ENCODE results near the gene S100A5. TPM values are rescaled to one million over a fixed set of nuclear protein-coding genes. Genes with fewer than 3 reads are reported as not detected.
A peak's percentile ranks its signal among the peaks of the same experiment; 100 is the strongest.

Gene S100A5
- total and polyA plus RNA-seq, 2 of the 8 experiments (the other 6 are each of a cell fraction or from before 2014, with no cell fraction given): not detected

DNA sequence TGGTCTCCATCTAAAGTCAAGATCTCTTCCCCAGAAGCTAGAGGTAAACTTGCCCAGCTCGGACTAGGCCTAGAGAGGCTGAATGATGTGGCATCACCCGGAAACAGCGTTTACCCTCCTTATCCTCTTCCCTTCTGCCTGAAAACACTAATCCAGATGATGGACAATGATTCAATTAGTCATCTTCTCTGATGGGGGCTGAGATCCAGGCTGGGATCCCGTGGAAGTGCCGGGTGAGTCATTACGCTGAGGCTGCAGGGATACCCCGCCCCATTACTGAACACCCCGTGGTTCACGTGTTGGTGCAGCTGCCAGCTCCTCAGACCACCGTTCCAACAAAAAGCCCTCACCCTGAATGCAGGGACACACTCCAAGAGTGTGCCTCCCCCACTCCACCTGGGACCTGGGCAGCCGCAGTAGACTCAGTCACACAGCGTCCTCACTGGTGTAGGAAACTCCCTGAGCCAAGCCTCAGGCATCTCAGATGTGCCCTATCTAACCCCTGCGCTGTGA lies 7.0 kb downstream of the S100A5 start:
- Histone ChIP-seq H2AK5ac (ENCODE audit: low read depth, low read length) (peak overlapping the region; percentile 3; the same call in 1 of the 2 replicates), H4K8ac (ENCODE audit: extremely low read depth, insufficient read depth, low read length) (no peak overlapping the region), H3K9me3 (ENCODE audit: insufficient read depth in 2 of 2, low read depth in 1 of 2, low read length in 1 of 2) (no peaks in the 10 kb centered on the region), H2BK120ac (replicated peaks; ENCODE audit: low read depth, low read length) (no peak overlapping the region), H3K79me1 (ENCODE audit: low read depth, low read length) (no peaks in the 10 kb centered on the region), H3K27me3 (replicated peaks in 1 of 4; ENCODE audit: control insufficient read depth in 3 of 4, extremely low read depth in 1 of 4, insufficient read depth in 3 of 4, low read length in 3 of 4) (peaks cover 0 to 19% (median 6%) of the 10 kb centered on the region in 4 experiments; a peak in 5 of 7 replicates), H3K27ac (ENCODE audit: low read depth, low read length) (no peak overlapping the region), H3K23me2 (ENCODE audit: low read depth, low read length) (peaks cover 2% of the 10 kb centered on the region), H2BK20ac (ENCODE audit: low read length) (peak overlapping the region; percentile 23; the same call in 1 of the 2 replicates), H3K18ac (ENCODE audit: extremely low read depth, low read length) (peak overlapping the region; percentile 17; the same call in 1 of the 2 replicates), H3K36me3 (ENCODE audit: control insufficient read depth in 2 of 4, insufficient read depth in 4 of 4, low read length in 3 of 4) (no peaks in the 10 kb centered on the region), H3K4me2 (ENCODE audit: insufficient read depth in 1 of 2, low read depth in 2 of 2, low read length in 2 of 2) (peak overlapping the region; percentile 60 to 69), H2AFZ (ENCODE audit: low read length) (no peak overlapping the region), H3K79me2 (ENCODE audit: control insufficient read depth in 1 of 2, insufficient read depth in 2 of 2, low read length in 2 of 2) (no peaks in the 10 kb centered on the region), H4K20me1 (replicated peaks in 1 of 2; ENCODE audit: control insufficient read depth in 1 of 2, insufficient read depth in 2 of 2, low read length in 2 of 2) (no peaks in the 10 kb centered on the region), H4K91ac (replicated peaks; ENCODE audit: insufficient read length, low read length) (peak overlapping the region; percentile 32), H3K56ac (replicated peaks; ENCODE audit: insufficient read length, low read depth, low read length) (no peak overlapping the region), H3K4ac (replicated peaks; ENCODE audit: insufficient read length, low read depth, low read length) (no peak overlapping the region), H3K4me1 (replicated peaks in 1 of 4; ENCODE audit: control insufficient read depth in 3 of 4, insufficient read depth in 4 of 4, low read length in 3 of 4) (peaks cover 15 to 38% (median 24%) of the 10 kb centered on the region in 4 experiments), H2BK5ac (ENCODE audit: low read depth, low read length) (no peak overlapping the region), H4K5ac (ENCODE audit: insufficient read length, low read depth, low read length) (no peak overlapping the region), H3K4me3 (ENCODE audit: extremely low read depth in 1 of 4, insufficient read depth in 2 of 4, low read depth in 3 of 4, low read length in 4 of 4) (peak overlapping the region in 3 of 4 experiments; percentile 3 to 54 (median 9); a peak in 3 of 8 replicates), H2BK15ac (ENCODE audit: low read length) (no peak overlapping the region), H3K23ac (ENCODE audit: insufficient read length) (no peak overlapping the region), H3K9ac (replicated peaks in 1 of 4; ENCODE audit: extremely low read depth in 1 of 4, low read depth in 3 of 4, low read length in 3 of 4) (no peak overlapping the region), H2BK12ac (ENCODE audit: low read depth, low read length) (peak overlapping the region; percentile 22; the same call in 1 of the 2 replicates), H3K14ac (ENCODE audit: insufficient read length) (no peak overlapping the region)
- POLR2A ChIA-PET (ENCODE audit: partially characterized antibody): interaction anchor here (0.8 to 3.3 kb wide), 14 partner anchors 11 to 129 kb away, joined by 3 to 17 read pairs (median 5); partner anchors contain the start of genes CHTOP, S100A13 and S100A3
- 81% methylated on average over 13 of the region's 13 CpGs; no CpG with 5 or more reads in 1 of the 2 experiments for WGBS, 2 experiments (ENCODE audit: extremely low coverage in 1 of 2, insufficient coverage in 1 of 2, insufficient read length in 1 of 2, insufficient replicate concordance in 2 of 2, low coverage in 1 of 2, low lambda C conversion rate in 2 of 2, missing lambda C conversion rate in 1 of 2)
- no peak for DNase-seq (ENCODE audit: low read depth in 1 of 2, low spot score in 2 of 2)
- no peak for FAIRE-seq
- CTCF ChIA-PET (ENCODE audit: partially characterized antibody): interaction anchor here (0.7 to 10.2 kb wide), 34 partner anchors 8 to 393 kb away, joined by 3 to 165 read pairs (median 8); partner anchors contain the start of genes S100A1, S100A13, S100A14 and S100A16
- no peak for TF ChIP-seq TEAD4 (IDR thresholded peaks at IDR 0.05; ENCODE audit: low read depth, low read length)
- TF ChIP-seq ZNF274 (IDR thresholded peaks at IDR 0.05; ENCODE audit: borderline replicate concordance, extremely low read depth, low read length): no peak
- TF ChIP-seq, protein P1, sequence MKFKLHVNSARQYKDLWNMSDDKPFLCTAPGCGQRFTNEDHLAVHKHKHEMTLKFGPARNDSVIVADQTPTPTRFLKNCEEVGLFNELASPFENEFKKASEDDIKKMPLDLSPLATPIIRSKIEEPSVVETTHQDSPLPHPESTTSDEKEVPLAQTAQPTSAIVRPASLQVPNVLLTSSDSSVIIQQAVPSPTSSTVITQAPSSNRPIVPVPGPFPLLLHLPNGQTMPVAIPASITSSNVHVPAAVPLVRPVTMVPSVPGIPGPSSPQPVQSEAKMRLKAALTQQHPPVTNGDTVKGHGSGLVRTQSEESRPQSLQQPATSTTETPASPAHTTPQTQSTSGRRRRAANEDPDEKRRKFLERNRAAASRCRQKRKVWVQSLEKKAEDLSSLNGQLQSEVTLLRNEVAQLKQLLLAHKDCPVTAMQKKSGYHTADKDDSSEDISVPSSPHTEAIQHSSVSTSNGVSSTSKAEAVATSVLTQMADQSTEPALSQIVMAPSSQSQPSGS (IDR thresholded peaks at IDR 0.05; ENCODE audit: low read length): no peak
- TF ChIP-seq GABPA (IDR thresholded peaks at IDR 0.05; ENCODE audit: borderline replicate concordance, insufficient read depth, low read length): no peak
- TF ChIP-seq SIN3A (conservative IDR thresholded peaks at IDR 0.05 in 1 of 2, IDR thresholded peaks at IDR 0.05 in 1 of 2; ENCODE audit: low read depth in 1 of 2, low read length in 2 of 2): no peak
- TF ChIP-seq NRF1 (IDR thresholded peaks at IDR 0.05; ENCODE audit: low read depth, low read length): no peak
- TF ChIP-seq RBBP5 (IDR thresholded peaks at IDR 0.05; ENCODE audit: borderline replicate concordance, low read depth, low read length): no peak
- no peak for TF ChIP-seq RXRA (IDR thresholded peaks at IDR 0.05; ENCODE audit: insufficient read depth, low read depth, low read length)
- no peak for TF ChIP-seq POU5F1 (IDR thresholded peaks at IDR 0.05; ENCODE audit: low read depth, low read length)
- TF ChIP-seq, protein P2, sequence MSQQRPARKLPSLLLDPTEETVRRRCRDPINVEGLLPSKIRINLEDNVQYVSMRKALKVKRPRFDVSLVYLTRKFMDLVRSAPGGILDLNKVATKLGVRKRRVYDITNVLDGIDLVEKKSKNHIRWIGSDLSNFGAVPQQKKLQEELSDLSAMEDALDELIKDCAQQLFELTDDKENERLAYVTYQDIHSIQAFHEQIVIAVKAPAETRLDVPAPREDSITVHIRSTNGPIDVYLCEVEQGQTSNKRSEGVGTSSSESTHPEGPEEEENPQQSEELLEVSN (IDR thresholded peaks at IDR 0.05): no peak

Measured in H1 (cell line).